CD4-positive, alpha-beta T cell (primary cell): Measurements from ENCODE around the gene NCOR2. TPM values are rescaled to one million over a fixed set of nuclear protein-coding genes. Genes with fewer than 3 reads are reported as not detected.

Experiments used
- ATAC-seq: fragments of 200-7000 bp; cut with Tn5 transposase; one replicate; pipeline ENCODE4 v1.10.0; 2022; ENCODE audit warnings: mild to moderate bottlenecking; ENCODE audit not compliant: poor library complexity
- CTCF ChIA-PET: fragments of 350-600 bp; sonication (Branson Sonifier 250); formaldehyde crosslinking; loops from one replicate; lab custom pipeline; 2021; ENCODE audit warnings: antibody characterized with exemption, inconsistent platforms; lab: Charles Lee
- POLR2A ChIA-PET: fragments of 350-600 bp; sonication (Branson Sonifier 250); formaldehyde crosslinking; loops from one replicate; lab custom pipeline; 2021; ENCODE audit warnings: antibody characterized with exemption, inconsistent platforms; lab: Charles Lee
- DNase-seq, 14 experiments: peaks; one replicate each; pipeline ENCODE4 v3.0.0-alpha.2; 2013 to 2020; ENCODE audit warnings: mixed read lengths in 2 of 14
- H3K27ac ChIP-seq, 2 donors: one replicate each; pipeline versions ENCODE4 v1.5.1 to v1.7.0; 2013; ENCODE audit warnings: low read length in 2 of 2, low read depth in 1 of 2, mild to moderate bottlenecking in 1 of 2
- H3K27me3 ChIP-seq, 2 experiments: 1 replicate in 1 of 2; 2 replicates in 1 of 2; pipeline versions ENCODE4 v1.6.1 to v1.7.0; 2013; ENCODE audit warnings: low read length in 2 of 2, control low read depth in 1 of 2, mild to moderate bottlenecking in 1 of 2, moderate library complexity in 1 of 2; ENCODE audit not compliant: insufficient read depth in 2 of 2, control insufficient read depth in 1 of 2
- H3K36me3 ChIP-seq: one replicate; pipeline ENCODE4 v1.6.1; 2013; ENCODE audit warnings: low read length, control low read depth; ENCODE audit not compliant: insufficient read depth
- H3K4me1 ChIP-seq: one replicate; pipeline ENCODE4 v1.6.1; 2013; ENCODE audit warnings: low read length, control low read depth; ENCODE audit not compliant: insufficient read depth
- H3K4me3 ChIP-seq: one replicate; pipeline ENCODE4 v1.5.1; 2013; ENCODE audit warnings: mild to moderate bottlenecking, low read length, moderate library complexity
- H3K9me3 ChIP-seq, 2 experiments: 1 replicate in 1 of 2; 2 replicates in 1 of 2; pipeline versions ENCODE4 v1.6.1 to v1.7.0; 2013; ENCODE audit warnings: low read length in 2 of 2, mild to moderate bottlenecking in 2 of 2, control low read depth in 1 of 2, moderate library complexity in 1 of 2; ENCODE audit not compliant: control insufficient read depth in 1 of 2, insufficient read depth in 1 of 2
- H3K27ac Mint-ChIP-seq: one replicate; pipeline ENCODE4 v1.8.0; 2020; ENCODE audit warnings: mixed read lengths
- H3K27me3 Mint-ChIP-seq: one replicate; pipeline ENCODE4 v1.8.0; 2021; ENCODE audit warnings: mixed read lengths
- H3K36me3 Mint-ChIP-seq: one replicate; pipeline ENCODE4 v1.8.0; 2021; ENCODE audit warnings: low read depth, mixed read lengths
- H3K4me1 Mint-ChIP-seq: one replicate; pipeline ENCODE4 v1.8.0; 2021; ENCODE audit warnings: low read depth, mixed read lengths
- H3K4me3 Mint-ChIP-seq: one replicate; pipeline ENCODE4 v1.8.0; 2020; ENCODE audit warnings: mild to moderate bottlenecking, mixed read lengths
- H3K9me3 Mint-ChIP-seq: one replicate; pipeline ENCODE4 v1.8.0; 2020; ENCODE audit warnings: mixed read lengths
- intact Hi-C, 2 experiments: fragments of 100-400 bp; cut with DNase I in 1 of 2; cut with micrococcal nuclease in 1 of 2; formaldehyde crosslinking; loops; one replicate each; pipeline versions ENCODE4 v1.15.1 to v1.9.0; 2023 to 2025; cut with DNase I, micrococcal nuclease
- total RNA-seq, 174 experiments: library from RNA in 2 of 174; stranded (reverse) in 2 of 174; gene quantifications; one replicate each; pipeline ENCODE4 v1.2.3 and lab custom pipeline; 2021 to 2026
- TF ChIP-seq, protein P1 (sequence below): fragments of 200-600 bp; IDR thresholded peaks from one replicate; pipeline ENCODE4 v1.8.0; 2022; ENCODE audit warnings: antibody characterized with exemption, mild to moderate bottlenecking

Gene NCOR2
- total RNA-seq, 2 experiments from 2014 or later, result 133 to 140 TPM

- Histone ChIP-seq H3K4me3 (no peak overlapping the region), H3K27ac (no peak overlapping the region), H3K9me3 (no peaks in the 10 kb centered on the region), H3K27me3 (no peaks in the 10 kb centered on the region), H3K4me1 (peaks cover 3% of the 10 kb centered on the region), H3K36me3 (peaks cover 9% of the 10 kb centered on the region)
- DNase-seq (no peak), ATAC-seq (no peak)
- CTCF ChIA-PET, result no interaction called here
- no peak overlapping the region for H3K4me3 Mint-ChIP-seq
- peak overlapping the region; percentile 33 for H3K27ac Mint-ChIP-seq
- peaks cover 49% of the 10 kb centered on the region for H3K4me1 Mint-ChIP-seq
- intact Hi-C loops, result no loop called here
- POLR2A ChIA-PET, result no interaction called here
- H3K27me3 Mint-ChIP-seq, result no peaks in the 10 kb centered on the region
- H3K9me3 Mint-ChIP-seq, result no peaks in the 10 kb centered on the region
- peaks cover 20% of the 10 kb centered on the region for H3K36me3 Mint-ChIP-seq
- TF ChIP-seq, protein P1, sequence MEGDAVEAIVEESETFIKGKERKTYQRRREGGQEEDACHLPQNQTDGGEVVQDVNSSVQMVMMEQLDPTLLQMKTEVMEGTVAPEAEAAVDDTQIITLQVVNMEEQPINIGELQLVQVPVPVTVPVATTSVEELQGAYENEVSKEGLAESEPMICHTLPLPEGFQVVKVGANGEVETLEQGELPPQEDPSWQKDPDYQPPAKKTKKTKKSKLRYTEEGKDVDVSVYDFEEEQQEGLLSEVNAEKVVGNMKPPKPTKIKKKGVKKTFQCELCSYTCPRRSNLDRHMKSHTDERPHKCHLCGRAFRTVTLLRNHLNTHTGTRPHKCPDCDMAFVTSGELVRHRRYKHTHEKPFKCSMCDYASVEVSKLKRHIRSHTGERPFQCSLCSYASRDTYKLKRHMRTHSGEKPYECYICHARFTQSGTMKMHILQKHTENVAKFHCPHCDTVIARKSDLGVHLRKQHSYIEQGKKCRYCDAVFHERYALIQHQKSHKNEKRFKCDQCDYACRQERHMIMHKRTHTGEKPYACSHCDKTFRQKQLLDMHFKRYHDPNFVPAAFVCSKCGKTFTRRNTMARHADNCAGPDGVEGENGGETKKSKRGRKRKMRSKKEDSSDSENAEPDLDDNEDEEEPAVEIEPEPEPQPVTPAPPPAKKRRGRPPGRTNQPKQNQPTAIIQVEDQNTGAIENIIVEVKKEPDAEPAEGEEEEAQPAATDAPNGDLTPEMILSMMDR, result no peak
Observed at GRCh38 chr12:124524231-124524925, 43.0 kb downstream of the NCOR2 start.

DNA sequence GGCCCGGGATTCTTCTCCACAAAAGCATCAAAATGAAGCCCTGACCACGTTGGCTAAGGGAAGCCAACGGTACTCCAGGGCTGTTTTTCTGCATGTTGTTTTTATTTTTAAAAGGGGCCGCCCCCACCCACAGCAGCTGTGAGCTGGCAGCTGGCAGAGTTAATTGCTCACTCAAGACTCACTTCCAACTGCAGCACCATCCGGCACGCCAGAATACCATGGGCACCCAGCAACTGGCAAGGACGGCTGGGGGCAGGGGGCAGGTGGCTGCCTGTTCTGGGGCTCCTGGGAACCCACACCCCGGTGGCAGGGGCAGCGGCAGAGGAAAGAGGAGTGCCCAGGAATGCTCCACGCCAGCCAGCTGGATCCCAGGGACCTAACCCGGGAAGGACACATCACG is 44.3 kb downstream of the NCOR2 start:
- Mint-ChIP-seq H3K9me3 (no peaks in the 10 kb centered on the region), H3K4me3 (no peak overlapping the region), H3K36me3 (peaks cover 14% of the 10 kb centered on the region), H3K27me3 (no peaks in the 10 kb centered on the region), H3K4me1 (peaks cover 46% of the 10 kb centered on the region), H3K27ac (no peak overlapping the region)
- no peaks in the 10 kb centered on the region for H3K27me3 ChIP-seq
- DNase-seq (no peak), ATAC-seq (no peak)
- H3K4me1 ChIP-seq, result peaks cover 9% of the 10 kb centered on the region
- ChIA-PET CTCF (no interaction called here), POLR2A (no interaction called here)
- H3K36me3 ChIP-seq, result peaks cover 9% of the 10 kb centered on the region
- no peaks in the 10 kb centered on the region for H3K9me3 ChIP-seq
- intact Hi-C loops, result no loop called here
- TF ChIP-seq, protein P1, result no peak
- no peak overlapping the region for H3K27ac ChIP-seq
- H3K4me3 ChIP-seq, result no peak overlapping the region

GRCh38 chr12:124520907-124521306 is 46.5 kb downstream of the NCOR2 start:
- no peaks in the 10 kb centered on the region for H3K9me3 ChIP-seq
- no peak overlapping the region for H3K4me3 ChIP-seq
- Mint-ChIP-seq H3K27me3 (no peaks in the 10 kb centered on the region), H3K4me3 (no peak overlapping the region), H3K4me1 (peaks cover 38% of the 10 kb centered on the region), H3K9me3 (no peaks in the 10 kb centered on the region), H3K36me3 (peaks cover 8% of the 10 kb centered on the region), H3K27ac (no peak overlapping the region)
- no peak overlapping the region for H3K27ac ChIP-seq
- CTCF ChIA-PET, result no interaction called here
- peaks cover 5% of the 10 kb centered on the region for H3K36me3 ChIP-seq
- H3K4me1 ChIP-seq, result peaks cover 16% of the 10 kb centered on the region
- H3K27me3 ChIP-seq, result no peaks in the 10 kb centered on the region
- no peak for DNase-seq
- POLR2A ChIA-PET, result no interaction called here
- intact Hi-C loops, result no loop called here
- TF ChIP-seq, protein P1, result no peak
- ATAC-seq, result no peak
